ENCODE results near the gene NEGR1.
A peak's percentile ranks its signal among the peaks of the same experiment; 100 is the strongest.

The NEGR1 gene

DNA sequence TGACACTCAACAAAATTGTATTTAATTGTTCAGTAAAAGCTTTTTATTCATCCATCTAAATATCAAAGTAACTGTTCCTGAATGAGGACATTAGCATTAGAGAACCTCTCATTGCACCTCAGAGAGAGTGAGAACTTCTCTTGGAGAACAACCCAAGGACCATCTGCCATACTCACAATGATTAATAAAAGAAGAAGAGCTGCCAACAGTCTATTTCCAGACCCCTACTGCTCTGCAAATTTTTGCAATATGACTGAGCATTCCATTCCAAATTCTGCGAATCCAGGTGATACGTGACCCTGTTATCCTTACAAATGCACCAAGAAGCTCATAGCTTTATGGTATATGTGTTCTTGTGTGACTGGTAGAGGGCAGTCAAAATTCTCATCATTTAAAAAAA, 422.5 kb downstream of the NEGR1 start:
- no peak for DNase-seq (ENCODE audit: low read depth, low spot score)

DNA sequence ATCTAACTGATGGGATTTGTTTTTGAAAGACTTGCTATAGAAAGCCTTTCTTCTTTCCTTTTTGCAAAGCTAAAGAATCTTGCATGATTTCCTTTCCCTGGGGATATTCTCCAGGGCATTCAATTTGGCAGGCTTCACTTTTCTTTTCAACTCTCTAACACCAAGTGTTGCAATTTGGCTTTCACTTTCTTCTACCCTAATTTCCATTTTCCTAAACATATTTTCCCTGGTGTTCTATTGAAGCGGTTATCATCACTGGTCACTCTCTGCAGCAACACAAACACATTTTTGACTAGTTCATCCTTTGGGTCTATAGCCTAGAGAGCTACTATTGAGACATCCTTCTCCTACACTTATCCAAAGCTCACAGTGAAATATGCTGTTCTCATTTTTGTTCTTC, 424.5 kb downstream of the NEGR1 start:
- DNase-seq (ENCODE audit: low read depth, low spot score) = no peak

DNA sequence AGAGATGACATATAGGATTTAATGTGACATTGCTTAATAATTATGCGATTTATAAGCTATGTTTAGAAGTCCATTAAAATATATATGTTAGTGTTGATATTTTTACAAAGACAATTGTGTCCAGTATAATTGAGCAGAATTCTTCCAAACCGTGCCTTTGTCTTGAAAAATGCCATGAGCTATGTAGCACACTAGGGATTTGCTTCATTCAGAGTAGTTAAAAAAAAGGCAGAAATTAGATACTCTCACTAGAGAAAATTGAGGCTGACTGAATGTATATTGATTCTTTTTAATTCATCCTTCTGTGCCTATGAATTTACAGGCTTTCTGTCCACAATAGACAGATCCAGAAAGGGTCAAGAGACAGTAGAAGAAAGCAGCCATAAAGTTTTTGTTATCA, 429.0 kb downstream of the NEGR1 start:
- DNase-seq (ENCODE audit: low read depth, low spot score) = no peak

GRCh38 chr1:71850936-71851335, 431.4 kb downstream of the NEGR1 start:
- no peak for DNase-seq (ENCODE audit: low read depth, low spot score)

GRCh38 chr1:71850515-71850914, 431.8 kb downstream of the NEGR1 start:
- DNase-seq (ENCODE audit: low read depth, low spot score) = no peak

GRCh38 chr1:71843012-71843411, 439.3 kb downstream of the NEGR1 start:
- no peak for DNase-seq (ENCODE audit: low read depth, low spot score)

DNA sequence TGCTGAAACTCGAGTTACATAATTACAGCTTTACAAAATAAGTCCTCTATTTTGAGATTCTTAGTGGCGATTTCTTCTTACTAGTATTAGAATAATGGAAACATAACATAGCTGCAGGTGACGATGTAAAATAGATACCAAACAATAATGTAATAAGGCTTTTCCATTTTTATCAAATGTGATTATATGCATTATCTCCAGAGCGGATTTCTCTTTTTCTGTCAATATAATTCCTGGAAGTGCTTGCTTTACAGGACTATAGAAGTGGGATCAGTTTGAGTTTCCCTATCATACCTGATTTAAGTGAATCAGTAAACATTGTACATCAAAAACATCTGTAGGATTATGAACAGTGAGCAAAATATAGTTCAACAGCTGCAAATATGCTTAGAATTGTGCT, 442.5 kb downstream of the NEGR1 start:
- no peak for DNase-seq (ENCODE audit: low read depth, low spot score)

GRCh38 chr1:71836904-71837303, 445.4 kb downstream of the NEGR1 start:
- DNase-seq (ENCODE audit: low read depth, low spot score) = no peak

- DNase-seq (ENCODE audit: low read depth, low spot score) = no peak
Measured at GRCh38 chr1:71835442-71835813, 446.9 kb downstream of the NEGR1 start.

- peak; percentile 10 for DNase-seq (ENCODE audit: low read depth, low spot score)
Measured at GRCh38 chr1:71834601-71835441, 447.5 kb downstream of the NEGR1 start.

GRCh38 chr1:71831646-71832045, 450.7 kb downstream of the NEGR1 start:
- no peak for DNase-seq (ENCODE audit: low read depth, low spot score)

DNA sequence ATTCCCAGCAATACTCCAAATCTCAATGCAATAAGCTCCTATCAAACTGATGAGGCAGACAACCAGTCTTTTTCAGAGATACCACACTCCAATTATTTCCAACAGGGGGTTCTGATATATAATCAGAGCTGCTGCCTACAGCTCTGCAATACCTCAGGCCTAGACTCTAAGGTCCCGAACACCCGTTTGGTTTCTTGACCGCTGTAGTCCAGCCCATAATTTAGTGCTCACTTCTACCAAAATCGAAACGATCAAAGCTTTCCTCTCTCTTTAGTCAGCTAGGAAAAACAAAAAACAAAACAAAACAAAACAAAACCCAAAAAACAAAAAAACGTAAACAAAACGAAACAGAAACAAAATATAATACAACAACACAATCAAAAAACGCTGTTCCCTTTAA, 453.0 kb downstream of the NEGR1 start:
- DNase-seq (ENCODE audit: low read depth, low spot score) = no peak

DNA sequence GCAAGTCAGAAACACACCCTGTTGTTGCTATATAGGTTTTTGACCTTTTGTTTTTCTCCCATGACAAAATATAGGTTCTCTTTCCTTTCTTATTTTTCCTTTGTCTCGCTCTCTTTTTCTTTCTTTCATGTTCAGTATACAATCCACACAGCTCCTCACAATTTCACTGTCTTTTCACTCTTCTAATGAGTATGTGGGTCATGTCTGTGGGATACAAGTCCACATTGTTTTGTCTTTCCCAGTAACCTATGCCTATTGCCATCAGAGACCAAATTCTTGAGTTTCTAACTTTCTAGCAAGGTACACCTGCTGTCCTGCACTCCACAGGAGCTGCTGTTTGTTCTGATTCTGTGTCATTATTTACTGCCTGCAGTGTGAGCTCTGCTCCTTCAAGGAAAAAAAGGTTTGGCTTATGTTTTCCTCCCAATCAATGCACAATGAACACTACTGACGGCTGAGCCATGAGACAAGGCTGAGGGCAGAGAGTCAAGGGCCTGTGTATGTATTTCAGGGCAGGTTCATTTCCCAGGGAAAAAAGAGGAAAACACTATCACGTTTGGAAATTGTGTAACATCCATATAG, 453.8 kb downstream of the NEGR1 start:
- no peak for DNase-seq (ENCODE audit: low read depth, low spot score)

GRCh38 chr1:71823708-71824305, 458.5 kb downstream of the NEGR1 start:
- no peak for DNase-seq (ENCODE audit: low read depth, low spot score)

DNA sequence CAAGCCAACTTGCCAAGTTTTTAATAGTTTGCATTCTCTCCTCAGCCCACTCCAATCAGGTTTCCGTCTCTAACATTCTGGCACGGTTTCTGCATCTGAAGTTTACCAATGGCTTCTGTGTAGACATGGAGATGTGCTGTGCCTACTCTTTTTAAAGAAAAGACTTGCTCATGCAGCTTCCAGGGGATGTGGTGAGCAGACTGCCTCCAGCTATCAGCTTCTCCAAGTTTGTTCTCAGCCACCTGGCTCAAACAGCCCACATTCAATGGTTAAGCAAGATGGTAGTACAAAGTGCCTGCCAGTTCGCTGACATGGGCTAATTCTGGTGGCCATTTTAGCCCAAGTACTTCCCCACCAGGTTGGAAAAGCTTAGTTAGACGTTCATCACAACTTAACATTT, 465.3 kb downstream of the NEGR1 start:
- DNase-seq (ENCODE audit: low read depth, low spot score) = no peak

- DNase-seq (ENCODE audit: low read depth, low spot score) = no peak
Measured at GRCh38 chr1:71809085-71809484, 473.3 kb downstream of the NEGR1 start.

- no peak for DNase-seq (ENCODE audit: low read depth, low spot score)
Measured at GRCh38 chr1:71804140-71804539, 478.2 kb downstream of the NEGR1 start.

DNA sequence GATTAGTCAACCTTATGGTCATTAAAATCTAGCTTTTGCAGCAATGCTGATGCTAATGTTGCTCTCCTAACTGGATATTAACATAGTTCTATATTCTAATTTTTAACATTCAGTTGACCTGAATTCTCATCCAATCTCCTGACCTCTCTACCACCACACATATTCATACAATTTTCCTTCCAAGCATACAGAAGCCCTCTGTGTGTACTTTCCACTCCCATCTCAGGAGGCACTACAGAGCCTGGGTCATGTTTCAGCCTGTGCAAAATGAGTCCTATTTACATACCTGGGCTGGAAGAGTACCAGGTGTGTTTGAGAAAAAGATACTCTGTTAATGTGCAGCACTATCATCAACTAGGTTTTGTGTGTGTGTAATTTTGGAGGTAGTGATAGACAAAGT, 486.3 kb downstream of the NEGR1 start:
- no peak for DNase-seq (ENCODE audit: low read depth, low spot score)

- no peak for DNase-seq (ENCODE audit: low read depth, low spot score)
Measured at GRCh38 chr1:71792264-71792663, 490.1 kb downstream of the NEGR1 start.

GRCh38 chr1:71788113-71788512, 494.2 kb downstream of the NEGR1 start:
- DNase-seq (ENCODE audit: low read depth, low spot score) = no peak

DNA sequence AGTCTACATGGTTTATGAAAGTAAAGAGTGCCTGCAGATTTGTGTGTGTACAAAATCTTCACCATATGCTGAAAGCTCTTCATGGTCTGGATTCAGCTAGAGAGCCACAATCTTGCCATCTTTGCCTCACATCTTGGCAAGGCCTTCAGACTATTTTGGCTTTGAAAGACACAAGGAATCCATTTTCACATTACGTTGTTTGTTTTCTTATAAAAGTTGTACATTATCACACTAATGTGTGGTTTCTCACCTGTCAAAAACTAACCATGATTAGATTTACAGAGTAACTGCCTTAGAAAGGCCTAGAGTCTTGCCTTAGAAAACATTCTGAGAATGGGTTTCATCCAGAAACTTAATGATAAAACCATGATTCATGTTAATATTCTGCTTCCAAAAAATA, 494.6 kb downstream of the NEGR1 start:
- DNase-seq (ENCODE audit: low read depth, low spot score) = peak; percentile 31

DNA sequence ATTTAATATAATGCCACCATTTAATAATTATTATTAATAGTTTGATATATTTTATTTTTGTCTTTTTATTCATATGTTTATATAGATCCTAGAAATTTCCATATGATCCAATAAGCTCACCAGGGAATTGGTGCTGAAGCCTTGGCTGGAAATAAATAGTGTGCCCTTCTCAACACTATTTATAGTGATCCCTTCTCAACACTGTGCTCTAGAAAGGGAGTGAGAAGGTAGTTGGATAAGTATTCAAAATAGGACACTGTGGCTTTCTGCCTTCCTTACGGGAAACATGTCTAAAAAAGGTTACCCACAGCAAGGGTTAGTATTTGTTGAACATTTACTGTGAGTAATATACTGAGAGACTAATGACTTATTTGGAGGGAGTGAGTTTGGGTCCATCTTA, 496.1 kb downstream of the NEGR1 start:
- no peak for DNase-seq (ENCODE audit: low read depth, low spot score)

DNA sequence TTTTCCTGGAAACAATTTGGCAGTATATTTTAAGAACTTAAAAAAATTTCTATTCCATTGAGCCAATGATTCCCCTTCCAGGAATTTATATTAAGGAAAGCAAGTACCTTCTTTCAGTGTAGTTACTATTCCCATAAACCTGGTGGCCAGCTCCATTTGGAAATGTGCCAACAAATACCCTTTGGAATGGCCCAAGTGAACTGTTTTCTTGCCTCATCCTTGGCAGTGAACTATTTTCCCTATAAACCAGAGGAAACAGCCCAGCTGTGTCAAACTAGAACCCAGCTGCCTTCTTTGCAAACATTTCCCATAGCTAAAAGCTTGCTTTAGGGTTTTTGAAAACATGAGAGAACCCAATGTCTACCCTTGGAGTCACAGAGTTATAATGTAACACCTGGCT, 496.9 kb downstream of the NEGR1 start:
- DNase-seq (ENCODE audit: low read depth, low spot score) = no peak

All from astrocyte of the hippocampus (primary cell).